HepG2 (cell line): ENCODE results near the gene P2RY8. TPM values are rescaled to one million over a fixed set of nuclear protein-coding genes. Genes with fewer than 3 reads are reported as not detected.
A peak's percentile ranks its signal among the peaks of the same experiment; 100 is the strongest.

Experiments
- ATAC-seq: fragments of 200-7000 bp; cut with Tn5 transposase; 3 replicates; pipeline ENCODE4 v1.9.1; 2020; ENCODE audit warnings: mild to moderate bottlenecking, moderate library complexity
- BruUV-seq: library from RNA; stranded (reverse); fragments of 400-500 nt; replicated peaks from 2 replicates; lab custom pipeline; 2021; lab: Mats Ljungman, UMichigan
- CTCF ChIA-PET: fragments of 300-600 bp; formaldehyde crosslinking; extraction: SDS; loops from one replicate; lab custom pipeline; 2021; ENCODE audit warnings: low total read pairs, inconsistent platforms, low intra/inter-chr PET ratio; lab: Yijun Ruan, JAX
- POLR2A ChIA-PET: fragments of 350-600 bp; sonication (Branson Sonifier 250); formaldehyde crosslinking; loops from one replicate; lab custom pipeline; 2020; ENCODE audit warnings: antibody characterized with exemption, inconsistent platforms; lab: Yijun Ruan, JAX
- DNase-seq: peaks from one replicate; pipeline ENCODE4 v3.0.0-alpha.2; 2015; ENCODE audit warnings: low spot score
- FAIRE-seq: peaks from 3 replicates; lab custom pipeline; 2011; peaks lifted over from hg19 to GRCh38; lab: Jason Lieb, UNC
- H2AFZ ChIP-seq: one replicate; pipeline ENCODE4 v1.6.1; 2011; ENCODE audit warnings: low read length, inconsistent platforms
- H3K27ac ChIP-seq: fragments of 300-600 bp; 3 replicates; pipeline ENCODE4 v1.8.0; 2011; ENCODE audit warnings: mixed run types, mild to moderate bottlenecking, mixed read lengths, low read length, inconsistent platforms; ENCODE audit not compliant: insufficient read depth; ENCODE audit errors: extremely low read length
- H3K27me3 ChIP-seq, 2 experiments: fragments of 200-600 bp in 1 of 2; 2 replicates in 1 of 2; 3 replicates in 1 of 2; pipeline versions ENCODE4 v1.6.0 to v1.8.0; 2011; ENCODE audit warnings: low read length in 2 of 2, mild to moderate bottlenecking in 2 of 2, moderate library complexity in 2 of 2, inconsistent platforms in 1 of 2; ENCODE audit not compliant: insufficient read depth in 2 of 2, control insufficient read depth in 1 of 2
- H3K36me3 ChIP-seq, 2 experiments: fragments of 200-600 bp in 1 of 2; replicated peaks in 1 of 2; 2 replicates in 1 of 2; 3 replicates in 1 of 2; pipeline versions ENCODE4 v1.5.1 to v1.8.0; 2011; ENCODE audit warnings: low read length in 2 of 2, inconsistent platforms in 1 of 2; ENCODE audit not compliant: insufficient read depth in 2 of 2, control insufficient read depth in 1 of 2
- H3K4me1 ChIP-seq: 2 replicates; pipeline ENCODE4 v1.5.1; 2012; ENCODE audit warnings: low read length, inconsistent platforms; ENCODE audit not compliant: insufficient read depth
- H3K4me2 ChIP-seq: 2 replicates; pipeline ENCODE4 v1.6.0; 2011; ENCODE audit warnings: low read depth, low read length, inconsistent platforms
- H3K4me3 ChIP-seq, 3 experiments: fragments of 200-600 bp in 1 of 3; sonication (generic), shearing (Covaris generic) in 1 of 3; replicated peaks in 1 of 3; 2 replicates each; pipeline ENCODE4 v1.5.1; 2011 to 2016; ENCODE audit warnings: low read length in 3 of 3, inconsistent platforms in 2 of 3, low read depth in 2 of 3, mild to moderate bottlenecking in 2 of 3, control low read depth in 1 of 3, mixed read lengths in 1 of 3; ENCODE audit not compliant: insufficient read depth in 1 of 3
- H3K79me2 ChIP-seq: one replicate; pipeline ENCODE4 v1.6.1; 2011; ENCODE audit warnings: low read length, inconsistent platforms; ENCODE audit not compliant: insufficient read depth
- H3K9ac ChIP-seq: 2 replicates; pipeline ENCODE4 v1.6.0; 2011; ENCODE audit warnings: mild to moderate bottlenecking, low read depth, low read length, inconsistent platforms; ENCODE audit not compliant: insufficient read depth
- H3K9me3 ChIP-seq: 2 replicates; pipeline ENCODE4 v1.5.1; 2012; ENCODE audit warnings: mild to moderate bottlenecking, low read length
- H4K20me1 ChIP-seq: 2 replicates; pipeline ENCODE4 v1.6.0; 2011; ENCODE audit warnings: inconsistent platforms, mild to moderate bottlenecking, low read length, moderate library complexity; ENCODE audit not compliant: insufficient read depth
- ELF1 ChIP-seq: sonication (generic); formaldehyde crosslinking; IDR thresholded peaks from 2 replicates; pipeline ENCODE4 v1.4.0; 2020; ENCODE audit warnings: missing genetic modification reagents
- HDAC2 ChIP-seq: sonication (generic); formaldehyde crosslinking; IDR thresholded peaks from 2 replicates; pipeline ENCODE4 v1.4.0; 2020; ENCODE audit warnings: missing genetic modification reagents
- MAFG ChIP-seq: sonication (generic); formaldehyde crosslinking; IDR thresholded peaks from 2 replicates; pipeline ENCODE4 v1.5.1; 2020; ENCODE audit warnings: mild to moderate bottlenecking, missing genetic modification reagents
- MATR3 ChIP-seq: sonication (generic); formaldehyde crosslinking; IDR thresholded peaks from 2 replicates; pipeline ENCODE4 v1.4.0; 2020; ENCODE audit warnings: missing genetic modification reagents
- MEIS2 ChIP-seq: sonication (generic); formaldehyde crosslinking; IDR thresholded peaks from 2 replicates; pipeline ENCODE4 v1.9.0; 2021; ENCODE audit warnings: mild to moderate bottlenecking, missing genetic modification reagents
- RFXANK ChIP-seq: IDR thresholded peaks from 2 replicates; pipeline ENCODE4 v1.6.1; 2016
- RORA ChIP-seq: sonication (generic); formaldehyde crosslinking; IDR thresholded peaks from 2 replicates; pipeline ENCODE4 v1.5.0; 2020; ENCODE audit warnings: mild to moderate bottlenecking, missing genetic modification reagents, moderate library complexity
- SNAPC5 ChIP-seq: sonication (generic); formaldehyde crosslinking; IDR thresholded peaks from 2 replicates; pipeline ENCODE4 v1.8.1; 2023; ENCODE audit warnings: mild to moderate bottlenecking, missing genetic modification reagents, borderline replicate concordance
- THYN1 ChIP-seq: sonication (generic); formaldehyde crosslinking; IDR thresholded peaks from 2 replicates; pipeline ENCODE4 v1.8.1; 2023; ENCODE audit warnings: low read depth, mild to moderate bottlenecking, moderate library complexity, missing genetic modification reagents, borderline replicate concordance
- U2AF2 ChIP-seq: fragments of 200-400 bp; formaldehyde crosslinking; IDR thresholded peaks from 2 replicates; pipeline ENCODE4 v1.6.1; 2017; ENCODE audit warnings: low read depth, mild to moderate bottlenecking, low read length
- ZBTB10 ChIP-seq: sonication (generic); formaldehyde crosslinking; IDR thresholded peaks from 2 replicates; pipeline ENCODE4 v1.4.0; 2020; ENCODE audit warnings: missing genetic modification reagents, borderline replicate concordance
- ZNF441 ChIP-seq: sonication (generic); formaldehyde crosslinking; IDR thresholded peaks from 2 replicates; pipeline ENCODE4 v1.7.0; 2021; ENCODE audit warnings: missing genetic modification reagents, borderline replicate concordance
- ZNF558 ChIP-seq: sonication (generic); formaldehyde crosslinking; IDR thresholded peaks from 2 replicates; pipeline ENCODE4 v1.9.0; 2022; ENCODE audit warnings: mild to moderate bottlenecking, missing genetic modification reagents, borderline replicate concordance
- ZSCAN21 ChIP-seq: sonication (generic); formaldehyde crosslinking; IDR thresholded peaks from 2 replicates; pipeline ENCODE4 v1.8.0; 2022; ENCODE audit warnings: mild to moderate bottlenecking, missing genetic modification reagents, moderate library complexity, borderline replicate concordance
- WGBS: methylation state at CpG from one replicate; pipeline ENCODE4 v1.1.6; 2017; ENCODE audit warnings: low lambda C conversion rate; 5-methylcytosine and 5-hydroxymethylcytosine counted together
- in situ Hi-C: cut with HindIII; loops from 2 replicates; pipeline ENCODE4 v1.10.0; 2017; ENCODE audit warnings: low pct_unique_long_range_greater_than_20kb; ENCODE audit not compliant: extremely low pct_ligation_motif_present
- intact Hi-C: fragments of 100-400 bp; cut with micrococcal nuclease; formaldehyde crosslinking; loops from one replicate; pipeline ENCODE4 v1.10.0; 2022; ENCODE audit not compliant: unreplicated experiment
- polyA plus RNA-seq, 8 experiments: library from polyadenylated mRNA; depleted of rRNA in 3 of 8; stranded (reverse) in 7 of 8; unstranded in 1 of 8; fragments of >200 nt; fragmentation: Illumina TruSeq in 4 of 8; extraction: Trizol in 4 of 8; gene quantifications; 2 replicates each; pipeline versions ENCODE4 v1.2.1 to v1.2.3, GENCODE V29; 2011 to 2016; ENCODE audit warnings: low read depth in 4 of 8, missing spikeins in 1 of 8, mixed read lengths in 1 of 8; ENCODE audit not compliant: insufficient read depth in 1 of 8
- total RNA-seq, 5 experiments: library from RNA; depleted of rRNA; stranded (reverse); fragments of >200 nt; fragmentation: Illumina TruSeq; extraction: Trizol; gene quantifications; 2 replicates each; pipeline ENCODE4 v1.2.3, GENCODE V29; 2016; ENCODE audit warnings: low read depth in 1 of 5
- TF ChIP-seq, protein P1 (sequence below): sonication (generic); formaldehyde crosslinking; IDR thresholded peaks from 2 replicates; pipeline ENCODE4 v1.4.0; 2020; ENCODE audit warnings: missing genetic modification reagents
- TF ChIP-seq, protein P2 (sequence below): sonication (generic); formaldehyde crosslinking; IDR thresholded peaks from 2 replicates; pipeline ENCODE4 v1.5.0; 2020; ENCODE audit warnings: mild to moderate bottlenecking, missing genetic modification reagents
- TF ChIP-seq, protein P3 (sequence below): sonication (generic); formaldehyde crosslinking; IDR thresholded peaks from 2 replicates; pipeline ENCODE4 v1.8.0; 2022; ENCODE audit warnings: mild to moderate bottlenecking, missing genetic modification reagents, moderate library complexity

The P2RY8 gene
- total and polyA plus RNA-seq, 2 of the 13 experiments (the other 11 are each of a cell fraction or from before 2014, with no cell fraction given) = 1.0 to 1.3 TPM

GRCh38 chrX:1535241-1536041 lies 1.5 kb downstream of the P2RY8 start:
- intact Hi-C loops = loop anchor here (10.0 kb wide), 1 partner anchor 49 kb away; no protein-coding TSS in a partner anchor
- ChIA-PET POLR2A (no interaction called here), CTCF (no interaction called here)
- peak overlapping the region; percentile 44 to 81 (median 54) for H3K4me3 ChIP-seq
- H3K79me2 ChIP-seq = no peaks in the 10 kb centered on the region
- ATAC-seq (no peak), DNase-seq (no peak), FAIRE-seq (no peak)
- H3K27me3 ChIP-seq = no peaks in the 10 kb centered on the region
- peaks cover 44% of the 10 kb centered on the region for H3K4me1 ChIP-seq
- peak overlapping the region; percentile 54 for H3K9ac ChIP-seq
- peak overlapping the region; percentile 96 for H3K4me2 ChIP-seq
- no peaks in the 10 kb centered on the region for H3K9me3 ChIP-seq
- H2AFZ ChIP-seq = no peak overlapping the region
- in situ Hi-C loops = no loop called here
- whole genome bisulfite sequencing = 75% methylated on average over 27 of the region's 33 CpGs
- no TSS peak for BruUV-seq
- peak overlapping the region; percentile 71 for H3K27ac ChIP-seq
- no peaks in the 10 kb centered on the region for H3K36me3 ChIP-seq
- no peaks in the 10 kb centered on the region for H4K20me1 ChIP-seq
- 0 out of 2 replicates have a peak, but pooled peaks have one; percentile 7 for TF ChIP-seq ZNF558 (CRISPR knock-in tag)
- TF ChIP-seq, protein P1, sequence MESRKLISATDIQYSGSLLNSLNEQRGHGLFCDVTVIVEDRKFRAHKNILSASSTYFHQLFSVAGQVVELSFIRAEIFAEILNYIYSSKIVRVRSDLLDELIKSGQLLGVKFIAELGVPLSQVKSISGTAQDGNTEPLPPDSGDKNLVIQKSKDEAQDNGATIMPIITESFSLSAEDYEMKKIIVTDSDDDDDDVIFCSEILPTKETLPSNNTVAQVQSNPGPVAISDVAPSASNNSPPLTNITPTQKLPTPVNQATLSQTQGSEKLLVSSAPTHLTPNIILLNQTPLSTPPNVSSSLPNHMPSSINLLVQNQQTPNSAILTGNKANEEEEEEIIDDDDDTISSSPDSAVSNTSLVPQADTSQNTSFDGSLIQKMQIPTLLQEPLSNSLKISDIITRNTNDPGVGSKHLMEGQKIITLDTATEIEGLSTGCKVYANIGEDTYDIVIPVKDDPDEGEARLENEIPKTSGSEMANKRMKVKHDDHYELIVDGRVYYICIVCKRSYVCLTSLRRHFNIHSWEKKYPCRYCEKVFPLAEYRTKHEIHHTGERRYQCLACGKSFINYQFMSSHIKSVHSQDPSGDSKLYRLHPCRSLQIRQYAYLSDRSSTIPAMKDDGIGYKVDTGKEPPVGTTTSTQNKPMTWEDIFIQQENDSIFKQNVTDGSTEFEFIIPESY = peak; percentile 71
- no peak for TF ChIP-seq ZNF441 (CRISPR knock-in tag)
- TF ChIP-seq ZBTB10 = no peak
- TF ChIP-seq MEIS2 (CRISPR knock-in tag) = no peak
- TF ChIP-seq ELF1 (CRISPR knock-in tag) = no peak
- TF ChIP-seq ZSCAN21 (CRISPR knock-in tag) = no peak
- 0 out of 2 replicates have a peak, but pooled peaks have one; percentile 36 for TF ChIP-seq HDAC2 (CRISPR knock-in tag)
- TF ChIP-seq RFXANK (CRISPR knock-in tag) = no peak
- TF ChIP-seq U2AF2 = no peak
- no peak for TF ChIP-seq MATR3 (CRISPR knock-in tag)
- TF ChIP-seq, protein P2, sequence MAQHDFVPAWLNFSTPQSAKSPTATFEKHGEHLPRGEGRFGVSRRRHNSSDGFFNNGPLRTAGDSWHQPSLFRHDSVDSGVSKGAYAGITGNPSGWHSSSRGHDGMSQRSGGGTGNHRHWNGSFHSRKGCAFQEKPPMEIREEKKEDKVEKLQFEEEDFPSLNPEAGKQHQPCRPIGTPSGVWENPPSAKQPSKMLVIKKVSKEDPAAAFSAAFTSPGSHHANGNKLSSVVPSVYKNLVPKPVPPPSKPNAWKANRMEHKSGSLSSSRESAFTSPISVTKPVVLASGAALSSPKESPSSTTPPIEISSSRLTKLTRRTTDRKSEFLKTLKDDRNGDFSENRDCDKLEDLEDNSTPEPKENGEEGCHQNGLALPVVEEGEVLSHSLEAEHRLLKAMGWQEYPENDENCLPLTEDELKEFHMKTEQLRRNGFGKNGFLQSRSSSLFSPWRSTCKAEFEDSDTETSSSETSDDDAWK (CRISPR knock-in tag) = no peak
- no peak for TF ChIP-seq SNAPC5 (CRISPR knock-in tag)
- no peak for TF ChIP-seq THYN1 (CRISPR knock-in tag)
- TF ChIP-seq MAFG (CRISPR knock-in tag) = no peak
- no peak for TF ChIP-seq RORA
- TF ChIP-seq, protein P3, sequence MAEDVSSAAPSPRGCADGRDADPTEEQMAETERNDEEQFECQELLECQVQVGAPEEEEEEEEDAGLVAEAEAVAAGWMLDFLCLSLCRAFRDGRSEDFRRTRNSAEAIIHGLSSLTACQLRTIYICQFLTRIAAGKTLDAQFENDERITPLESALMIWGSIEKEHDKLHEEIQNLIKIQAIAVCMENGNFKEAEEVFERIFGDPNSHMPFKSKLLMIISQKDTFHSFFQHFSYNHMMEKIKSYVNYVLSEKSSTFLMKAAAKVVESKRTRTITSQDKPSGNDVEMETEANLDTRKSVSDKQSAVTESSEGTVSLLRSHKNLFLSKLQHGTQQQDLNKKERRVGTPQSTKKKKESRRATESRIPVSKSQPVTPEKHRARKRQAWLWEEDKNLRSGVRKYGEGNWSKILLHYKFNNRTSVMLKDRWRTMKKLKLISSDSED (CRISPR knock-in tag) = no peak
